PC-3 (cell line): ENCODE data around the gene NANS. TPM values are rescaled to one million over a fixed set of nuclear protein-coding genes. Genes with fewer than 3 reads are reported as not detected.

ENCODE experiments used
- ATAC-seq: fragments of 200-7000 bp; cut with Tn5 transposase; 2 replicates; pipeline ENCODE4 v1.9.1; 2020; ENCODE audit warnings: mild to moderate bottlenecking, moderate library complexity
- BruUV-seq: library from RNA; stranded (reverse); fragments of 400-500 nt; replicated peaks from 2 replicates; lab custom pipeline; 2021; lab: Mats Ljungman, UMichigan
- CTCF ChIA-PET: fragments of 300-600 bp; sonication (Branson Sonifier 250); formaldehyde crosslinking; loops from one replicate; lab custom pipeline; 2022; ENCODE audit warnings: antibody characterized with exemption; lab: Charles Lee
- POLR2A ChIA-PET: fragments of 300-600 bp; sonication (Branson Sonifier 250); formaldehyde crosslinking; loops from one replicate; lab custom pipeline; 2022; ENCODE audit warnings: antibody characterized with exemption; ENCODE audit not compliant: unreplicated experiment; lab: Charles Lee
- DNase-seq: peaks from one replicate; pipeline ENCODE4 v3.0.0-alpha.2; 2015
- H2AFZ ChIP-seq: fragments of 300-600 bp; sonication (generic); 2 replicates; pipeline ENCODE4 v1.6.0; 2016; ENCODE audit warnings: antibody characterized with exemption, low read length
- H3F3A ChIP-seq: fragments of 300-600 bp; sonication (generic); one replicate; pipeline ENCODE4 v1.6.0; 2017; ENCODE audit warnings: antibody characterized with exemption, low read length, control low read depth, mild to moderate bottlenecking; ENCODE audit not compliant: unreplicated experiment
- H3K27ac ChIP-seq: fragments of 300-600 bp; sonication (generic); 2 replicates; pipeline ENCODE4 v1.5.1; 2016; ENCODE audit warnings: mild to moderate bottlenecking, low read length
- H3K27me3 ChIP-seq: fragments of 300-600 bp; sonication (generic); 2 replicates; pipeline ENCODE4 v1.6.1; 2016; ENCODE audit warnings: low read length, mixed read lengths
- H3K36me3 ChIP-seq: fragments of 300-600 bp; sonication (generic); 2 replicates; pipeline ENCODE4 v1.6.1; 2016; ENCODE audit warnings: low read depth, mixed run types, low read length, mixed read lengths
- H3K4me1 ChIP-seq: fragments of 300-600 bp; sonication (generic); 2 replicates; pipeline ENCODE4 v1.5.1; 2016; ENCODE audit warnings: low read length; ENCODE audit not compliant: insufficient read depth
- H3K4me2 ChIP-seq: fragments of 300-600 bp; sonication (generic); 2 replicates; pipeline ENCODE4 v1.6.0; 2016; ENCODE audit warnings: low read length
- H3K4me3 ChIP-seq: fragments of 300-600 bp; sonication (generic); 2 replicates; pipeline ENCODE4 v1.5.1; 2016; ENCODE audit warnings: mild to moderate bottlenecking, low read length, mixed read lengths
- H3K79me2 ChIP-seq: fragments of 300-600 bp; sonication (generic); 2 replicates; pipeline ENCODE4 v1.6.1; 2017; ENCODE audit warnings: low read length, mixed read lengths
- H3K9ac ChIP-seq: fragments of 300-600 bp; sonication (generic); 2 replicates; pipeline ENCODE4 v1.6.0; 2016; ENCODE audit warnings: mild to moderate bottlenecking, low read length
- H3K9me2 ChIP-seq: fragments of 300-600 bp; sonication (generic); replicated peaks from 2 replicates; pipeline ENCODE4 v1.6.1; 2016; ENCODE audit warnings: mixed run types, low read length, mixed read lengths
- H3K9me3 ChIP-seq: fragments of 300-600 bp; sonication (generic); 2 replicates; pipeline ENCODE4 v1.6.1; 2016; ENCODE audit warnings: low read length, mixed read lengths
- H4K20me1 ChIP-seq: fragments of 300-600 bp; sonication (generic); 2 replicates; pipeline ENCODE4 v1.6.1; 2016; ENCODE audit warnings: low read length, mixed read lengths
- EZH2 ChIP-seq: fragments of 300-600 bp; sonication (generic); IDR thresholded peaks from one replicate; pipeline ENCODE4 v1.6.1; 2017; ENCODE audit warnings: antibody characterized with exemption, mild to moderate bottlenecking, low read length; ENCODE audit not compliant: unreplicated experiment
- EZH2phosphoT487 ChIP-seq: fragments of 300-600 bp; sonication (generic); IDR thresholded peaks from 2 replicates; pipeline ENCODE4 v1.6.1; 2018; ENCODE audit warnings: mild to moderate bottlenecking, antibody characterized with exemption, low read length, borderline replicate concordance
- intact Hi-C: fragments of 100-400 bp; cut with micrococcal nuclease; formaldehyde crosslinking; loops from 2 replicates; pipeline ENCODE4 v1.9.0; 2023
- total RNA-seq: library from RNA; depleted of rRNA; stranded (reverse); fragments of >200 nt; gene quantifications from 2 replicates; pipeline ENCODE4 v1.2.3, GENCODE V29; 2014
- TF ChIP-seq, protein P1 (sequence below): fragments of 300-600 bp; sonication (generic); conservative IDR thresholded peaks from 2 replicates; pipeline ENCODE4 v1.5.1; 2017; ENCODE audit warnings: antibody characterized with exemption, low read depth, mild to moderate bottlenecking, low read length

The NANS gene
- total RNA-seq, 1 experiment from 2014 or later, result 93.0 TPM

DNA sequence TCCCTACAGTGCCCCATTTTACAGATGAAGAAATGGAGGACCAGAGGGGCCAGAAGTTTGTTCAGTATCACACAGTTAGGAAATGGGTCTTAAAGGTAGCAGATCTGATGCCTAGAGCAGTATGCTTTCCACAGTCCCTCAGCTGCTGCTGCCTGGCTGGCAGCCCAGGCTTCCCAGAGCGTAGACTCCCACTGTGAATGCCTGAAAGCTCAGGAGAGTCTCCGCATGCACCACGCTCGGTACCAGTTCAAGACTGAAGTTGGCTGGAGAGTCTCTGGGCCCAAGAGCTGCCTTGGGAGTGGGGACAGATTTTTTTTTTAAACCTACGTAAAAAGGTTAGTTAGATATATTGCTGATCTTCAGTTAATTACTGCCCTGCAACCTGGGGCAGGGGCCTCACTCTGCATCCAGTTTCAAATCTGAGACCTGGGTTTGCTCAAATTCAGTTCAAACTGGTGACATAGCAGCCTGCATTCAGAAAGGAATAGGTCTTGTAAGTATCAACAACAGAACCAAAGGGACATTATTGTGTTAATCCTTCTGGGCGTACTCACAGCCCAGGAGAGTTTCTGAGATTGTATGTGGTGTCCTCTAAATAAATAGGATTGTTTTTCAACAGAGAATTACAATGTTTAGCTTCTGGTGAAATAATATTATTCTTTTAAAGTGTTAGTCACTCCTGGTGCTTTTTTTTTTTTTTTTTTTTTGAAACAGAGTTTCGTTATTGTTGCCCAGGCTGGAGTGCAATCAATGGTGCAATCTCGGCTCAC is 8.3 kb downstream of the NANS start:
- ChIA-PET CTCF (interaction anchor here (0.6 kb wide), 1 partner anchor 30 kb away, joined by 3 read pairs; no protein-coding TSS in a partner anchor), POLR2A (no interaction called here)
- H3K27me3 ChIP-seq, result no peaks in the 10 kb centered on the region
- ATAC-seq (no peak), DNase-seq (no peak)
- intact Hi-C loops, result no loop called here
- no peaks in the 10 kb centered on the region for H3K9me3 ChIP-seq
- no peak overlapping the region for H3K9ac ChIP-seq
- H3K36me3 ChIP-seq, result peaks cover 15% of the 10 kb centered on the region; the same call in 1 of the 2 replicates
- TF ChIP-seq EZH2phosphoT487 (no peak), EZH2 (no peak)
- TF ChIP-seq, protein P1, sequence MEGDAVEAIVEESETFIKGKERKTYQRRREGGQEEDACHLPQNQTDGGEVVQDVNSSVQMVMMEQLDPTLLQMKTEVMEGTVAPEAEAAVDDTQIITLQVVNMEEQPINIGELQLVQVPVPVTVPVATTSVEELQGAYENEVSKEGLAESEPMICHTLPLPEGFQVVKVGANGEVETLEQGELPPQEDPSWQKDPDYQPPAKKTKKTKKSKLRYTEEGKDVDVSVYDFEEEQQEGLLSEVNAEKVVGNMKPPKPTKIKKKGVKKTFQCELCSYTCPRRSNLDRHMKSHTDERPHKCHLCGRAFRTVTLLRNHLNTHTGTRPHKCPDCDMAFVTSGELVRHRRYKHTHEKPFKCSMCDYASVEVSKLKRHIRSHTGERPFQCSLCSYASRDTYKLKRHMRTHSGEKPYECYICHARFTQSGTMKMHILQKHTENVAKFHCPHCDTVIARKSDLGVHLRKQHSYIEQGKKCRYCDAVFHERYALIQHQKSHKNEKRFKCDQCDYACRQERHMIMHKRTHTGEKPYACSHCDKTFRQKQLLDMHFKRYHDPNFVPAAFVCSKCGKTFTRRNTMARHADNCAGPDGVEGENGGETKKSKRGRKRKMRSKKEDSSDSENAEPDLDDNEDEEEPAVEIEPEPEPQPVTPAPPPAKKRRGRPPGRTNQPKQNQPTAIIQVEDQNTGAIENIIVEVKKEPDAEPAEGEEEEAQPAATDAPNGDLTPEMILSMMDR, result no peak
- H3K9me2 ChIP-seq, result no peaks in the 10 kb centered on the region
- peaks cover 21% of the 10 kb centered on the region for H3K79me2 ChIP-seq
- H3K4me1 ChIP-seq, result no peaks in the 10 kb centered on the region
- no peak overlapping the region for H3K4me2 ChIP-seq
- no TSS peak for BruUV-seq
- no peaks in the 10 kb centered on the region for H4K20me1 ChIP-seq
- no peak overlapping the region for H3K27ac ChIP-seq
- H3K4me3 ChIP-seq, result no peak overlapping the region
- no peaks in the 10 kb centered on the region for H3F3A ChIP-seq
- no peak overlapping the region for H2AFZ ChIP-seq

DNA sequence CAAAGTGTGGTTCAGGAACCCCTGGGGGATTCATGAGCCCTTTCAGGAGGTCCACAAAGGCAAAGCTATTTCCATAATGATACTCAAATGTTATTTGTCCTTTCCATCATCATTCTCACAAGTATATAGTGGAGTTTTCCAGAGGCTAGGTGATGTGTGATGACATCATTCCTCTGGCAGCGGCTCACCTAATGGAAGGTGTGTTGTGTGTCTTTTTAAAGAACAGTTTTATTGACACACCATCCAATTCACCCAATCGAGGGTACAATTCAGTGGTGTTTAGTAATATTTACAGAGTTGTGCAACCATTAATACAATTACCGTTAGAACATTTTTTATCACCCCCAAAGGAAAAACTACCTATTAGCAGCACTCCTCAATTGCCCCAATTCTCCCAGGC is 9.7 kb downstream of the NANS start:
- ChIA-PET CTCF (no interaction called here), POLR2A (no interaction called here)
- H3K27me3 ChIP-seq, result no peaks in the 10 kb centered on the region
- peaks cover 13% of the 10 kb centered on the region; the same call in 1 of the 2 replicates for H3K79me2 ChIP-seq
- H3K36me3 ChIP-seq, result peaks cover 15% of the 10 kb centered on the region; the same call in 1 of the 2 replicates
- DNase-seq, result no peak
- TF ChIP-seq EZH2 (no peak), EZH2phosphoT487 (no peak)
- TF ChIP-seq, protein P1, result no peak
- no peak for ATAC-seq
- H3K27ac ChIP-seq, result no peak overlapping the region
- no peaks in the 10 kb centered on the region for H3K9me2 ChIP-seq
- no peaks in the 10 kb centered on the region for H3K4me1 ChIP-seq
- no peaks in the 10 kb centered on the region for H3F3A ChIP-seq
- BruUV-seq, result no TSS peak
- no peak overlapping the region for H3K4me2 ChIP-seq
- H3K4me3 ChIP-seq, result no peak overlapping the region
- H4K20me1 ChIP-seq, result no peaks in the 10 kb centered on the region
- no peak overlapping the region for H2AFZ ChIP-seq
- intact Hi-C loops, result no loop called here
- no peak overlapping the region for H3K9ac ChIP-seq
- no peaks in the 10 kb centered on the region for H3K9me3 ChIP-seq

DNA sequence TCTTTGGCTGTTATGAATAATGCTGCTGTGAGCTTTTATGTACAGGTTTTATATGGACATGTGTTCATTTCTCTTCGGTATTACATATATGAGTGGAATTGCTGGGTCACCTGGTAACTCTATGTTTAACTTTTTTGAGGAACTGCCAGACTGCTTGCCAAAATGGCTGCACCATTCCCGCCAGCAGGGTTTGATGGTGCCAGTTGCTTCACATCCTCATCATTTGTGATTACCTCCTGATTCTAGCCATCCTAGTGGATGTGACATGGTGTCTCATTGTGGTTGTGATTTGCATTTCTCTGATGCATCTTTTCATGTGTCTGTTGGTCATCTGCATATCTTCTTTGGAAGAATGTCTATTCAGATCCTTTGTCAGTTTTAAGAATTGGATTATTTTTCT is 10.7 kb downstream of the NANS start:
- H3K36me3 ChIP-seq, result peaks cover 15% of the 10 kb centered on the region; the same call in 1 of the 2 replicates
- no peaks in the 10 kb centered on the region for H3K9me3 ChIP-seq
- H3K4me2 ChIP-seq, result no peak overlapping the region
- ChIA-PET CTCF (no interaction called here), POLR2A (no interaction called here)
- peaks cover 13% of the 10 kb centered on the region; the same call in 1 of the 2 replicates for H3K79me2 ChIP-seq
- H3K4me1 ChIP-seq, result peaks cover 4% of the 10 kb centered on the region; the same call in 1 of the 2 replicates
- H2AFZ ChIP-seq, result no peak overlapping the region
- TF ChIP-seq EZH2 (no peak), EZH2phosphoT487 (no peak)
- TF ChIP-seq, protein P1, result no peak
- no peak for ATAC-seq
- DNase-seq, result no peak
- H3K9me2 ChIP-seq, result no peaks in the 10 kb centered on the region
- intact Hi-C loops, result no loop called here
- H4K20me1 ChIP-seq, result no peaks in the 10 kb centered on the region
- no peak overlapping the region for H3K4me3 ChIP-seq
- H3F3A ChIP-seq, result no peaks in the 10 kb centered on the region
- BruUV-seq, result no TSS peak
- no peak overlapping the region for H3K27ac ChIP-seq
- no peak overlapping the region for H3K9ac ChIP-seq
- no peaks in the 10 kb centered on the region for H3K27me3 ChIP-seq
